HG03342 (cell line): ENCODE measurements around the gene ADGRG4.

Experiments
- ATAC-seq: cut with Tn5 transposase; IDR thresholded peaks from one replicate; pipeline ENCODE4 v1.9.1; 2021; ENCODE audit warnings: mild to moderate bottlenecking, moderate library complexity; ENCODE audit not compliant: unreplicated experiment

The ADGRG4 gene

GRCh38 chrX:136457303-136457917 is 156.6 kb downstream of the ADGRG4 start:
- ATAC-seq: no peak

GRCh38 chrX:136464589-136464988 is 163.8 kb downstream of the ADGRG4 start:
- no peak for ATAC-seq
